HG03159 (cell line): ENCODE results near the gene RNF207.

Source experiments
- ATAC-seq: cut with Tn5 transposase; IDR thresholded peaks from one replicate; pipeline ENCODE4 v1.9.1; 2021; ENCODE audit warnings: mild to moderate bottlenecking, moderate library complexity; ENCODE audit not compliant: unreplicated experiment

The RNF207 gene

DNA sequence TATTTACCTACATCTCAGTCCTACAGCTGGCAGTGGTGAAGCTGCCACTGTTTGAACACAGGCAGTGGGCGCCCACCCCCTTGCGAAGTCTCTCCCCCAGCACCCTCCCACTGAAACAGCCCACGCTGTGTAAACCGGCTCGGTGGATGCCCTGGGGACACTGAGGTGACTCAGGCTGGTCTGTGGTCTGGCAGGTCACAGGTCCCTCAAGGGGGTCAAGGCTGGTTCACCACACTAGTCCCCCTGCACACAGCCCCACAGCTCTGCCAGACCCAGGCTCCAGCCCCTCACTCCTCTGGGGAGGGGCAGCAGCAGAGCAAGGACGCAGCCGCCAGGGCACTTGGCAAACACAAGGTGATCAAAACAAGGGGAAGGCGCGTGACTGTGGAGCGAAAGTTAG is 33.4 kb upstream of the RNF207 start:
- no peak for ATAC-seq

- no peak for ATAC-seq
Observed at GRCh38 chr1:6174621-6175410, 31.1 kb upstream of the RNF207 start.

GRCh38 chr1:6175411-6175828 is 30.5 kb upstream of the RNF207 start:
- no peak for ATAC-seq

GRCh38 chr1:6176779-6177178 is 29.1 kb upstream of the RNF207 start:
- ATAC-seq = no peak

DNA sequence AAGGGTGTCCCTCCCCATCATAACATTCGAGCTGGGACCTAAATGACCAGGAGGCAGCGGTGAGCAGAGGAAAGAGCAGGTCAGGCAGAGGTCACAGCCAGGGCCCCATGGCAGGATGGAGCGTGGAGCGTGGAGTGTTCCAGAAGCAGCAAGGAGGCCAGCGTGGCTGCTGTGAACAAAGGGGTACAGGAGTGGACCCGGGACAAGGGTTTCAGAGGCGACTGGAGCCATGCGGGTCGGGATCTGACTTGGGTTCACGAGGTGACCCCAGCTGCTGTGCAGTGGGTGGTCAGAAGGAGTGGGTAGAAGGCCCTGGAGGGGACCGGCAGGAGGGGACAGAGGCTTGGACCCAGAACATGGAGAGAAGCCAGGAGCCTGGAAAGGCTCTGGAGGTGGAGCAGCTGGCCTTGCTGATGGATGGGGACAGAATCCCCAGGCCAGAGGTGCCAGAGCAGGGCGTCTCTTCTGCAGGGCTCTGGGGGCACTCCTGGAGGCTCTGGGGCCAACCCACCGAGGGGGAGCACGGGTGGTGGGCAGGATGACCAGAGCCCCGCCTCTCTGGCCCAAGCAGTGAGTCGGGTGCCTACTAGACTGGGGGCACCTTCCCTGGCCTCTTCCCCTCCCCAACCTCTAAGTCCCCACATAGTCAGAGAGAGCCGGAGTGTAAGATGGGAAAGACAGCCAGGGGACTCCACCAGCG is 28.1 kb upstream of the RNF207 start:
- no peak for ATAC-seq

GRCh38 chr1:6178751-6179563 is 27.0 kb upstream of the RNF207 start:
- ATAC-seq = no peak

- ATAC-seq = no peak
Observed at GRCh38 chr1:6179564-6180175, 26.2 kb upstream of the RNF207 start.

DNA sequence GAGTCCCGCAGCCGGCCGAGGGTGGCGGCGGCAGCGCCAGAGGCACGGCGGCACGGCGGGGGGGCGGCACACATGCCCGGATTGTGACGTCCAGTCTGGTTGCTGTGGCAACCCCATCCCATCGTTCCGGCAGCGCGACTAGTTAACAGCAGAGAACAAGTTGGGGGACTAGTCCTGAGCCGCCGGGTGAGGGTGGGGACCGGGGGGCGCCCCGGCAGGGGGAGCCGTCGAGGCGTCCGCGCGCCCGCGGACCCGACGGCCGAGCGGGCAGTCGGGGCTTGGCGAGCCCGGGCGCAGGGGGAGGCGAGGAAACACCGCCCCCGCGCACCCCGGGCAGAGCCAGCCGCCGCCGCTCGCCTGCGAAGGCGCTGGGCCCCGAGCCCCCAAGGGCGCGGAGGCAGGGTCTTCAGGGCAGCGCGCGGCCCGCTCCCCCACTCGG is 25.6 kb upstream of the RNF207 start, which contains the start of gene CHD5:
Gene CHD5 (minus strand): TSS at position 54 of the 439 bp plus-strand sequence. CDS start 298 bp downstream, outside the sequence.
- ATAC-seq = no peak

- no peak for ATAC-seq
Observed at GRCh38 chr1:6180707-6181311, 25.1 kb upstream of the RNF207 start.

GRCh38 chr1:6181347-6181770 is 24.6 kb upstream of the RNF207 start:
- no peak for ATAC-seq

GRCh38 chr1:6183520-6183989 is 22.4 kb upstream of the RNF207 start:
- ATAC-seq = no peak

- no peak for ATAC-seq
Observed at GRCh38 chr1:6184083-6184783, 21.7 kb upstream of the RNF207 start.

GRCh38 chr1:6185151-6185550 is 20.8 kb upstream of the RNF207 start:
- no peak for ATAC-seq

DNA sequence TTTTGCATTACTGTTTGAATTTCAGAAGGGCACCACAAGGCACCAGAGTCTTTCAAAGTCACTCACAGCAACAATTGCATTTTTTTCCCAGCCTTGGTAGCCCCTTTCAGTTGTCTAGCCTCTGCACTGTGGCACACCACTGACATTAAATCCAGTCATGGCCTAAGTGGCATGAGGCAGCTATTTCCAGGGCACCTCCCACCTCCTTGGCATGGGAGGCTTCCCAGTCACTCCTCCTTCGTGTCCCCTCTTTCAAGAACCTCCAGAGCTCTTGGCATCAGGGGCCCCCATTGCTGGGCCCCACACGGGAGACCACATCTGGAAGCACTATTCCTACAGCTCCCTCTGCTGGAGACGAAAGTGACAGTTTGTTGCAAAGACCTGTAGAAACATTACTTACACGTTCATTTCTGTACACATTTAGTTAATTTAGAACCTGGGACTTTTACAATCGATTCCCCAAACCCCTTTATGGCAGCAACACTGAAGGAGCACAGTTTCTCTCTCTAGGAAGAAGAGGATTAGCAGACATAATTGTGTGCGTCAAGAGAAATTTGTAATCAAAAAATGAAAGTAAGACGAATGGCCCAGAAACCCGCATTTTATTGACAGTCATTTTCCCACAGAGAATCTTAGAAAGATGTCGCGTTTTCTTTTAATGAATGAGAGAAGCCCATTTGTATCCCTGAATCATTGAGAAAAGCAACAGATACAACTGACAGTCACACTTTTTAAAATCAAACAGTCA is 20.1 kb upstream of the RNF207 start:
- ATAC-seq = no peak

GRCh38 chr1:6188466-6188865 is 17.5 kb upstream of the RNF207 start:
- no peak for ATAC-seq

- no peak for ATAC-seq
Observed at GRCh38 chr1:6191968-6192367, 14.0 kb upstream of the RNF207 start.

GRCh38 chr1:6197746-6198427 is 8.0 kb upstream of the RNF207 start:
- ATAC-seq = no peak

- ATAC-seq = peak; percentile 25
Observed at GRCh38 chr1:6198646-6199297, 7.1 kb upstream of the RNF207 start.
